KOPT-K1 (cell line): Measurements from ENCODE around the gene ERGIC1.

Experiments
- H3K27ac ChIP-seq: fragments of 200-600 bp; sonication (generic); 2 replicates; pipeline ENCODE4 v1.5.1; 2016; ENCODE audit warnings: antibody characterized with exemption, mild to moderate bottlenecking, low read depth, low read length; ENCODE audit not compliant: poor library complexity, severe bottlenecking
- H3K36me3 ChIP-seq: fragments of 200-600 bp; sonication (generic); 2 replicates; pipeline ENCODE4 v1.5.1; 2017; ENCODE audit warnings: antibody characterized with exemption, mild to moderate bottlenecking, low read length, moderate library complexity; ENCODE audit not compliant: insufficient read depth
- H3K9me3 ChIP-seq: fragments of 200-600 bp; sonication (generic); 2 replicates; pipeline ENCODE4 v1.5.1; 2017; ENCODE audit warnings: antibody characterized with exemption, low read length, mild to moderate bottlenecking; ENCODE audit not compliant: insufficient read depth, poor library complexity, severe bottlenecking

Gene ERGIC1

DNA sequence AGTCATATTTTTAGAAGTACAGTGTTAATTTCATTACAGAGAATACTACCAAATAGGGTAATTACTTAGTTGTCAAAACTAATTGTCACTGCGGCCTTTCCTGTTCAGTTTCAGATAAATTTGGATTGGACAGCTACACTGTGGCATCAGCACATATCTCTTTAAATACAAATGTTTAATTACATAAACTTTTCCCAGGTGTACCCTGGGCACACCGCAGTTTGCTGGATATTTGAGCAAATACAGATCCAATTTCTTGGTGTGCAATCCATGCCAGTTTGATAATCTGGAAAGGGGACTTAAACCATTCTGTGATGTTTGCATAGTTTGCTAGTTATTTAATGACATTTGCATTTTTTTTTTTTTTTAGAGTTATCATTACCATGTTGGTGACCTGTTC, 160.4 kb downstream of the ERGIC1 start:
- Histone ChIP-seq H3K27ac (no peak overlapping the region), H3K9me3 (no peaks in the 10 kb centered on the region), H3K36me3 (peaks cover 83% of the 10 kb centered on the region)

DNA sequence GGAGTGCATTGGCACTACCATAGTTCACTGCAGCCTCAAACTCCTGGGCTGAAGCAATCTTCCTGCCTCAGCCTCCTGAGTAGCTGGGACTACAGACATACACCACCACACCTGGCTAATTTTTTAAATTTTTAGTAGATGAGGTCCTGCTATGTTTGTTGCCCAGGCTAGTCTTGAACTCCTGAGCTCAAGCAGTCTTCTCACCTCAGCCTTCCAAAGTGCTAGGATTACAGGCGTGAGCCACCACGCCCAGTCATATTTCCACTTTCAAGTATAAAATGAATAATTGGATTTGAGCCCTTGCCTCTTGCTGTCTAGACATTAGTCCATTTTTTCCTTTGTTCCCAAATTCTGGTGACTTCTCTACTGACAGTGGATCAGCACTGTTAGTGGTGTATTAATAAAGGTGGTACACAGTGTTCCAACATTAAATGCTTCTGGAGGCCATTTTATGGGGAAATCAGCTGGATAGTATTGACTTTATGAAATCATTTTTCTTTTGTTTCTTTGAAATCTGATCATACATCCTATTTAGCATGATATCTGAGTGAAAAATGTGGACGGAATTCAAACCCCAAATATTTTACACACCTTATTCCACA, 165.4 kb downstream of the ERGIC1 start:
- no peaks in the 10 kb centered on the region for H3K9me3 ChIP-seq
- no peak overlapping the region for H3K27ac ChIP-seq
- H3K36me3 ChIP-seq = peaks cover 56% of the 10 kb centered on the region

DNA sequence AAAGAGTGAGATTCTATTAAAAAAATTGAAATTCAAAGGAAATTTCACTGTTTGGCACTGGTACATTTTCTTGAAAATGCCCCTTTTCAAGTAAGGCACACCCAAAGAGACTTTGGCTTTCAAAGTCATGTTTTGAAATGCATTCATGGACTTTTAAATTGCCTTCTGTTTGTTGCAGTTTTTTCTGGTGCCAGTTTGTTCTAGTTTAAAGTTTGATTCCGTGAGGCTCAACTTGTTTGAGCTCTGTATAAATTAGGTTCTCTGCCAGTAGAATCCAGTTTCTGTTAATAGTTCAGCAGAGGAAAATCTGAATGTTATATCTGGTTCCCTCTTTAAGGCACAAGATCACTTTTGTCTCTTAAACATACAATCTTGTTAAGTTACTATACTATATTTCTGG, 165.9 kb downstream of the ERGIC1 start:
- H3K27ac ChIP-seq = no peak overlapping the region
- H3K9me3 ChIP-seq = no peaks in the 10 kb centered on the region
- H3K36me3 ChIP-seq = peaks cover 51% of the 10 kb centered on the region

DNA sequence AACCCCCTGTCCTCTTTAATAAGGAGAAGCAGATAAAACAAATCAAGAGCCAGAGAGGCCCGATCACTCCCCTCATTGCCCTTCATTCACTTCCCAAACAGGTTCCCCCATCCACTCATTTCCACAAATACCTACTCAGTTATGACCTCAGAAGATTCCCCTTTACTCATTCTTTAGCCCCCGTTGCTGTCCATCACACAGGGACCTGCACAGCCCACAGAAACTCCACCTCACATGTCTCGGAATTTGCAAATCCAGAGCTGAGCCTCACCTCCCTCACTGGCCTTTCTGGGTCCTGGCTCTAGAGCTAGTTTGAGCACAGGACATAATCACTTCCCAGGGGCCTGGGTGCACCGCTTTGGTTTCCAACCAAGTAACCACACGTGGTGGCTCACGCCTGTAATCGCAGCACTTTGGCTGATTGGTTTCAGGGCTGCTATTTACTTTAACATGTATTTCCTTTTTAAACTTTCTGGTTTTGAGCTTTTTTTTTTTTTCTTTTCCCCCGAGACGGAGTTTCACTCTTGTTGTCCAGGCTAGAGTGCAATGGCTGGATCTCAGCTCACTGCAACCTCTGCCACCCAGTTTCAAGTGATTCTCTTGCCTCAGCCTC, 167.3 kb downstream of the ERGIC1 start:
- no peaks in the 10 kb centered on the region for H3K9me3 ChIP-seq
- peaks cover 37% of the 10 kb centered on the region for H3K36me3 ChIP-seq
- H3K27ac ChIP-seq = no peak overlapping the region
